Mesenchymal stem cell (in vitro differentiated cells and primary cell): Measurements from ENCODE around the gene FAM151B.
"Not testable (repeated sequence)": the region's sequence is repeated elsewhere in the genome, so short reads cannot be mapped to it uniquely, and the experiment has no call there.

Experiments
- DNase-seq: peaks from one replicate; pipeline ENCODE4 v3.0.0-alpha.2; 2013
- H2AFZ ChIP-seq: one replicate; pipeline ENCODE4 v1.6.1; 2013; ENCODE audit warnings: low read depth, mild to moderate bottlenecking, control low read depth, inconsistent platforms, low read length, moderate library complexity
- H2AK5ac ChIP-seq: 2 replicates; pipeline ENCODE4 v1.6.1; 2013; ENCODE audit warnings: low read length, moderate library complexity, mild to moderate bottlenecking, inconsistent platforms; ENCODE audit not compliant: severe bottlenecking
- H2BK120ac ChIP-seq: one replicate; pipeline ENCODE4 v1.6.1; 2013; ENCODE audit warnings: low read depth, mild to moderate bottlenecking, inconsistent platforms, low read length, moderate library complexity
- H2BK12ac ChIP-seq, 2 experiments: one replicate each; pipeline ENCODE4 v1.6.1; 2013; ENCODE audit warnings: inconsistent platforms in 2 of 2, low read length in 2 of 2, mild to moderate bottlenecking in 2 of 2, moderate library complexity in 2 of 2, control low read depth in 1 of 2
- H2BK15ac ChIP-seq: one replicate; pipeline ENCODE4 v1.6.1; 2013; ENCODE audit warnings: mild to moderate bottlenecking, low read depth, inconsistent platforms; ENCODE audit not compliant: poor library complexity, severe bottlenecking
- H2BK5ac ChIP-seq: 2 replicates; pipeline ENCODE4 v1.6.1; 2013; ENCODE audit warnings: low read depth, mild to moderate bottlenecking, low read length, control low read depth, inconsistent platforms; ENCODE audit not compliant: poor library complexity, severe bottlenecking
- H3K14ac ChIP-seq, 2 experiments: one replicate each; pipeline ENCODE4 v1.6.1; 2013; ENCODE audit warnings: inconsistent platforms in 2 of 2, low read length in 2 of 2, control low read depth in 1 of 2, mild to moderate bottlenecking in 1 of 2, moderate library complexity in 1 of 2
- H3K18ac ChIP-seq, 2 experiments: one replicate each; pipeline ENCODE4 v1.6.1; 2013; ENCODE audit warnings: inconsistent platforms in 2 of 2, low read length in 2 of 2, control low read depth in 1 of 2, low read depth in 1 of 2, mild to moderate bottlenecking in 1 of 2
- H3K23ac ChIP-seq, 2 experiments: one replicate each; pipeline ENCODE4 v1.6.1; 2013; ENCODE audit warnings: inconsistent platforms in 2 of 2, low read length in 2 of 2, mild to moderate bottlenecking in 2 of 2, moderate library complexity in 2 of 2, control low read depth in 1 of 2
- H3K27ac ChIP-seq: 2 replicates; pipeline ENCODE4 v1.5.1; 2013; ENCODE audit warnings: mild to moderate bottlenecking, moderate library complexity, low read length, control low read depth, inconsistent platforms; ENCODE audit not compliant: poor library complexity, severe bottlenecking
- H3K27me3 ChIP-seq, 2 experiments: 2 replicates each; pipeline versions ENCODE4 v1.6.1 to v1.7.0; 2013; ENCODE audit warnings: low read length in 2 of 2, mild to moderate bottlenecking in 2 of 2, moderate library complexity in 2 of 2, control low read depth in 1 of 2, inconsistent platforms in 1 of 2; ENCODE audit not compliant: control insufficient read depth in 1 of 2, insufficient read depth in 1 of 2
- H3K36me3 ChIP-seq, 2 experiments: 2 replicates each; pipeline versions ENCODE4 v1.6.1 to v1.7.0; 2013; ENCODE audit warnings: low read length in 2 of 2, control low read depth in 1 of 2, inconsistent platforms in 1 of 2, low read depth in 1 of 2, mild to moderate bottlenecking in 1 of 2; ENCODE audit not compliant: insufficient read depth in 2 of 2, control insufficient read depth in 1 of 2
- H3K4ac ChIP-seq, 2 experiments: one replicate each; pipeline ENCODE4 v1.6.1; 2013; ENCODE audit warnings: inconsistent platforms in 2 of 2, low read length in 2 of 2, mild to moderate bottlenecking in 2 of 2, moderate library complexity in 2 of 2, control low read depth in 1 of 2, low read depth in 1 of 2
- H3K4me1 ChIP-seq: 2 replicates; pipeline ENCODE4 v1.6.1; 2013; ENCODE audit warnings: low read depth, low read length, control low read depth; ENCODE audit not compliant: control insufficient read depth, insufficient read depth
- H3K4me2 ChIP-seq: 2 replicates; pipeline ENCODE4 v1.6.1; 2013; ENCODE audit warnings: low read length, mild to moderate bottlenecking, inconsistent platforms; ENCODE audit not compliant: poor library complexity, severe bottlenecking
- H3K4me3 ChIP-seq, 2 experiments: 2 replicates each; pipeline versions ENCODE4 v1.5.1 to v1.7.0; 2013; ENCODE audit warnings: low read length in 2 of 2, mild to moderate bottlenecking in 2 of 2, control low read depth in 1 of 2, low read depth in 1 of 2; ENCODE audit not compliant: insufficient read depth in 1 of 2
- H3K79me1 ChIP-seq: replicated peaks from 2 replicates; pipeline ENCODE4 v1.6.1; 2013; ENCODE audit warnings: mild to moderate bottlenecking, control low read depth, low read length, inconsistent platforms; ENCODE audit not compliant: poor library complexity, severe bottlenecking
- H3K9ac ChIP-seq: 2 replicates; pipeline ENCODE4 v1.7.0; 2013; ENCODE audit warnings: mild to moderate bottlenecking, low read length, moderate library complexity
- H3K9me3 ChIP-seq: 2 replicates; pipeline ENCODE4 v1.7.0; 2013; ENCODE audit warnings: mild to moderate bottlenecking, low read length; ENCODE audit not compliant: control insufficient read depth
- H4K8ac ChIP-seq: one replicate; pipeline ENCODE4 v1.6.1; 2013; ENCODE audit warnings: inconsistent platforms, mild to moderate bottlenecking, low read length, moderate library complexity
- H4K91ac ChIP-seq: one replicate; pipeline ENCODE4 v1.6.1; 2013; ENCODE audit warnings: mild to moderate bottlenecking, low read length, inconsistent platforms
- WGBS: methylation state at CpG from one replicate; pipeline ENCODE4 v1.1.7; 2013; ENCODE audit warnings: mixed read lengths; 5-methylcytosine and 5-hydroxymethylcytosine counted together

The FAM151B gene

GRCh38 chr5:80470631-80471030 is 17.3 kb upstream of the FAM151B start:
- not testable (repeated sequence) for H3K4me3 ChIP-seq, H2AFZ ChIP-seq, H2AK5ac ChIP-seq, H3K27me3 ChIP-seq, H2BK12ac ChIP-seq, H3K14ac ChIP-seq, DNase-seq, H3K27ac ChIP-seq, H3K79me1 ChIP-seq, H3K4me2 ChIP-seq, H2BK120ac ChIP-seq, H2BK15ac ChIP-seq, H4K8ac ChIP-seq, H3K4me1 ChIP-seq, H3K23ac ChIP-seq, H3K9ac ChIP-seq, H2BK5ac ChIP-seq, H3K18ac ChIP-seq, H3K4ac ChIP-seq, H4K91ac ChIP-seq
- H3K36me3 ChIP-seq, result peaks cover 11 to 71% of the 10 kb centered on the region in 2 experiments
- peaks cover 11% of the 10 kb centered on the region for H3K9me3 ChIP-seq
- WGBS, result no CpG with 5 or more reads among the region's 2 CpGs

DNA sequence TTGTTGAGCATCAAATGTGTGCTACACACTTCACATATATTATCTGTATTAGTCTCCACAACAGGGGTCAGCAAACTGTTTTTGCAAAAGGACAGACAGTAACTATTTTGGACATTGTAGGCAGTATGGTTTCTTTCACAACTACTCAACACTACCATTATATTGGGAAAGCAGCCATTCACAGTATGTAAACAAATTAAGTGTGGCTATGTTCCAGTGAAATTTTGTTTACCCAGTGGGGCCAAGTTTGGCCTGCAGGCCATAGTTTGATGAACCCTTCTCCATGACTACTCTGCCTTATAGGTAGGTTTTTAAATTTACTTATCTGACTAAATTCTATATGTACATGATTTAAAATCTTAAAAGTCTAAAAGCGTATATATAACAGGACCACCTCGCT is 13.0 kb upstream of the FAM151B start:
- Histone ChIP-seq H3K4me3 (no peak overlapping the region), H2BK12ac (no peak overlapping the region), H2BK5ac (no peak overlapping the region), H3K36me3 (peaks cover 6 to 71% of the 10 kb centered on the region in 2 experiments), H3K9ac (no peak overlapping the region), H3K14ac (no peak overlapping the region), H3K4me2 (no peak overlapping the region), H3K18ac (no peak overlapping the region), H2AK5ac (no peak overlapping the region), H3K4ac (no peak overlapping the region), H3K4me1 (no peaks in the 10 kb centered on the region), H3K23ac (no peak overlapping the region), H3K27ac (no peak overlapping the region), H2BK120ac (no peak overlapping the region), H2BK15ac (no peak overlapping the region), H4K91ac (no peak overlapping the region), H3K27me3 (no peaks in the 10 kb centered on the region), H2AFZ (no peak overlapping the region), H3K79me1 (peaks cover 7% of the 10 kb centered on the region), H3K9me3 (peaks cover 5% of the 10 kb centered on the region), H4K8ac (no peak overlapping the region)
- peak; percentile 39 for DNase-seq
- 100% methylated on average over 2 of the region's 2 CpGs for WGBS

DNA sequence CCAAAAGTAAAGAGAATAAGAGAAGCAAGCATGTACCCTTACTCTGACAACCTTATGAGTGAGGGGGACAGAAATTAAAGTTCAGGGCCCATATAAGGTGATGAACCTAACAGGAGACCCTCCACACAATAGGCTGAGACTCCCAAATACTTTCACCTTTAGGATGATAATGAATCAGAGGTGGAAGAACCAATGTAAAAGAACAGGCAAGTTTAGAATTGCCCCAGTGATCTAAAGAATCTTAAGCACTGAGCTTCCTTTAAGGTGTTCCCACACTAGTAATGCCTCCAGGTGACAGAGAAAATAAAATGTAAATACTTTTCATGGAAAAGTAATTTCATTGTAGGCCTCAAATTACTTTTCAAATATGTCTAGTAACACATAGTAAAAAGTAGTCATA is 8.2 kb upstream of the FAM151B start:
- Histone ChIP-seq H2BK5ac (no peak overlapping the region), H2AK5ac (no peak overlapping the region), H3K9me3 (peaks cover 29% of the 10 kb centered on the region), H3K14ac (no peak overlapping the region), H4K91ac (no peak overlapping the region), H3K27ac (no peak overlapping the region), H2BK120ac (no peak overlapping the region), H3K79me1 (no peaks in the 10 kb centered on the region), H3K4ac (no peak overlapping the region), H2BK15ac (no peak overlapping the region), H2BK12ac (no peak overlapping the region), H2AFZ (no peak overlapping the region), H3K4me3 (no peak overlapping the region), H3K27me3 (no peaks in the 10 kb centered on the region), H3K36me3 (peaks cover 3 to 55% of the 10 kb centered on the region in 2 experiments), H4K8ac (no peak overlapping the region), H3K9ac (no peak overlapping the region), H3K4me1 (peaks cover 2% of the 10 kb centered on the region), H3K4me2 (no peak overlapping the region), H3K23ac (no peak overlapping the region), H3K18ac (no peak overlapping the region)
- DNase-seq, result no peak

- H3K27me3 ChIP-seq, result no peaks in the 10 kb centered on the region
- WGBS, result 98% methylated on average over 2 of the region's 2 CpGs
These were observed 7.5 kb upstream of the FAM151B start for GRCh38 chr5:80480354-80480753.

More at GRCh38 chr5:80480354-80480753, 7.5 kb upstream of the FAM151B start:
- H2AFZ ChIP-seq, result no peak overlapping the region
- H3K4me2 ChIP-seq, result no peak overlapping the region
- H2BK120ac ChIP-seq, result no peak overlapping the region
- peaks cover 29% of the 10 kb centered on the region for H3K9me3 ChIP-seq
- H3K27ac ChIP-seq, result no peak overlapping the region
- no peak overlapping the region for H2AK5ac ChIP-seq
- DNase-seq, result no peak
- H3K4me1 ChIP-seq, result peaks cover 2% of the 10 kb centered on the region
- H3K4me3 ChIP-seq, result no peak overlapping the region
- no peak overlapping the region for H2BK15ac ChIP-seq
- no peak overlapping the region for H3K4ac ChIP-seq
- H4K8ac ChIP-seq, result no peak overlapping the region
- no peak overlapping the region for H3K9ac ChIP-seq
- H3K79me1 ChIP-seq, result no peaks in the 10 kb centered on the region
- H3K14ac ChIP-seq, result no peak overlapping the region
- H4K91ac ChIP-seq, result no peak overlapping the region
- H2BK5ac ChIP-seq, result no peak overlapping the region
- H3K36me3 ChIP-seq, result peaks cover 3 to 54% of the 10 kb centered on the region in 2 experiments
- H3K23ac ChIP-seq, result no peak overlapping the region
- no peak overlapping the region for H2BK12ac ChIP-seq
- H3K18ac ChIP-seq, result no peak overlapping the region
